Suppressor macrophage treated with lipopolysaccharide for 4 hours (primary cell): ENCODE results near the gene TRAPPC13.
A peak's percentile ranks its signal among the peaks of the same experiment; 100 is the strongest.

Source experiments
- DNase-seq: peaks from one replicate; pipeline ENCODE4 v3.0.0-alpha.2; 2020

The TRAPPC13 gene

GRCh38 chr5:65693121-65693520, 68.3 kb downstream of the TRAPPC13 start:
- no peak for DNase-seq

GRCh38 chr5:65695162-65695755, 70.4 kb downstream of the TRAPPC13 start:
- DNase-seq: no peak

DNA sequence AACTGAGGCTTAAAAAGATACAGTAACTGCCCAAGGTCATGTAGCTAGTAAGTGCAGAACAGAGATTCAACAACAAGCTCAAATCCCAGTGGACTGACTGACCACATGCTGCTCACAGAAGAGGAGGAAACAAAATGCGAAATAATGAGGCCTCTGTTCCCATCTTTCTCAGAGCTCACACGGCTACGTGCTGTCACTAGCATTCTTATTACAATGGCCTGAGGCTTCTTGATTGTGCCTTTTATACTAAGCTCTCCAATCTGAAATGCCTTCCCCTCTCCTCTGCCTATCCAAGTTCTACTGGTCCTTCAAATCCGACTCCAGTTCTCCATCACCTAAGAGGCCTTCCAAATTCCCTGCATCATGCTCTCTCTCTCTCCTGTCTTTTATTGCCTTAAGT, 71.1 kb downstream of the TRAPPC13 start:
- no peak for DNase-seq

GRCh38 chr5:65696892-65697291, 72.1 kb downstream of the TRAPPC13 start:
- DNase-seq: no peak

DNA sequence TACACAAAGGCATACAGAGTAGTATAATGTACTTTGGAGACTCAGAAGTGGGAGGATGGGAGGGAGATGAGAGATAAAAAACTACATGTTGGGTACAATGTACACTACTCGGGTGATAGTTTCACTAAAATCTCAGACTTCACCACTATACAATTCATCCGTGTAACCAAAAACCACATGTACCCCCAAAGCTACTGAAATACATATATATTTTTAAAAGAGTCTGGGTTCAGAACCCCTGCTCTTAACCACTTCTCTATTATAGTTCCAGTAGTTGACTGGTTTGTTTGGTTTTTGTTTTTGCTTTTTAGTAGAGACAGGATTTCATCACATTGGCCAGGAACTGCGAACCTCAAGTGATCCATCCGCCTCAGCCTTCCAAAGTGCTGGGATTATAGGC, 74.5 kb downstream of the TRAPPC13 start:
- DNase-seq: no peak

DNA sequence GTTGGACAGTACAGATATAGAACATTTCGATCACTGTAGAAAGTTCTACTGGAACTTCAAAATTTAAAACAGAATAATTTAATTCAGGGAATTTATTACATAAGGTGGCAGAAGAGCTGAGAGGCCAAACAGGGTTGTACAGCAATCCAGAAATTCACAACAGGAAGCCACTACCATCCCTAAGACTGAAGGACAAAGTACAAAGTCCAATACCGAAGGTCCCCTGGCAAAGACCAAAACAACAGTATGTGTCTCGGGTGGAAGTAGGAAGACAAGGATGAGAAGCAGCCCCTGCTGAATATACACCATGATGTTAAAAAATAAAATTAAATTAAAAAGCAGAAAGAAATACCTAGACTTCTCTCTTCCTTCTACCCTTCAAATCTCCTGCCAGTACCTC, 77.2 kb downstream of the TRAPPC13 start:
- DNase-seq: no peak

DNA sequence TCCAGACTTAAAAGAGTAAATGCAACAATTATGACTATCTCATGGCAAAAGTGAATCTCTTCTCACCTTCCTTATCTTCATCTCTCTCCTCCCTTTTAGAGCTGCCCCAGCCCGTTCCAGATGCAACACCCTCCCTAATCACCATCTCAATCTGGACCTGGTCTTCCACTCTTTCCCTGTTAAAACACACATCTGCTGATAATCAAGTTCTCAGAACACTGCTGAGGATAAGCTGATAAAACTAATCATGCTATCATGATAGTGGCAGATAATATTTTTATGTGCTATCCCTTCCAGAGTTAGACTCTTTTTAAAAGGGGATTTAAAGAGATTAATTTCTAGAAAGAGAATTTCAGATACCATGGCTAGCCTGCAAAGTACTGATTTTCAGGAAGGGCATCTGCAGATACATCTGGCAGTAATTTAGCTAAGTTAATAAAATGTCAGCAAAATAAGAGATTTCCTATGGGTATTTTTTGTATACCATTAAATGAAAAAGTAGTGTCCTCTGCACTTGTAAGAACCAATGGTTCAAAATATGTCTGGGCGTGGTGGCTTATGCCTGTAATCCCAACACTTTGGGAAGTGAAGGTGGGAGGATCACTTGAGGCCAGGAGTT, 79.9 kb downstream of the TRAPPC13 start:
- DNase-seq: no peak

GRCh38 chr5:65707663-65708062, 82.8 kb downstream of the TRAPPC13 start:
- no peak for DNase-seq

DNA sequence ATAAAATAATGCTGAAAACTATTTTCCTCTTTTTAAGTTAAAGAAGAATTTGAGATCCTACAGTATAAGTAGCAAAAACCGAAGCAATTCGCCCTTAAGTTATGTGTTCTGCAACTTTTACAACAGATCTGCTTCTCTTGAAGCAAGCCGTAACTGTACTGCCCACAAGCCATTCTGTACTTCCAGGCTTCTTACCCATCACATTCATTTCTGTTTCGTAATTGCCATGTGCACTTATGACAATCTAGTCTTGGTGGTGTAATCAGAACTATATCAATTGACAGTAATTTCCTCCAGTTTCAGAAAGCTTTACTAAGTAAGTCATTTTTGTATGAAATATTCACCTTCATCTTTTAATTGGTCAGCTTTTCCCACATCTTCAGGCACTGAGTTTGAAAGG, 83.3 kb downstream of the TRAPPC13 start:
- DNase-seq: peak; percentile 46
